DMS153 (cell line): ENCODE results near the gene DGKD.

Source experiments
- DNase-seq: peaks from one replicate; lab custom pipeline; 2025; lab: John Stamatoyannopoulos, UW

Gene DGKD

DNA sequence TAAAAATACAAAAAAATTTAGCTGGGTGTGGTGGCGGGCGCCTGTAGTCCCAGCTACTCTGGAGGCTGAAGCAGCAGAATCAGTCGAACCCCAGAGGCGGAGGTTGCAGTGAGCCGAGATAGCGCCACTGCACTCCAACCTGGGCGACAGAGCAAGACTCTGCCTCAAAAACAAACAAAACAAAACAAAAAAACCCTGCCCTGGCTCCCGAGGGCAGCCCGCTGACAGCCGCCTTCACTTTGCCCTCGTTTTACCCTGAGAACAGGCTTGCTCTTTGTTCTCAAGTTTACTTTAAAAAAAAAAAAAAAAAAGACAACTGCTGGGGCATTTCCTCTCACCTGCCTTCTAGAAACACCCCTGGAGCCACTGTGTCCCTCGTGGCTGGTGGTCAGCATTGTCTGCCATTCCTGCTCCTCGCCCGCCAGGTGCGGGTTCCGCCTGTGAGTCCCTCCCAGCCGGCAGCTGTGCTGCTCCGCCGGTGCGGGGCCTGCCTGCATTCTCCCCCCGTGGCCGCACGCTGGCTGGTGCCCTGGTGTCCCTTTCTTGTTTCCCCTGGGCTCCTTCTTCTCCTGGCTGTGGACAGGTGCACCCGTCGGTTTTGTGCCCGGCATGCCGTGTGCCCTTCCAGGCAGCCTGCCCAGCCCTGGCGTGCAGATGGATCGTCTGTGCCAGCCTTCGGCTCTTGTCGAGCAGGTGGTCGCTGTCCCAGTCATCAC, 106.6 kb downstream of the DGKD start:
- DNase-seq = peak; percentile 79

DNA sequence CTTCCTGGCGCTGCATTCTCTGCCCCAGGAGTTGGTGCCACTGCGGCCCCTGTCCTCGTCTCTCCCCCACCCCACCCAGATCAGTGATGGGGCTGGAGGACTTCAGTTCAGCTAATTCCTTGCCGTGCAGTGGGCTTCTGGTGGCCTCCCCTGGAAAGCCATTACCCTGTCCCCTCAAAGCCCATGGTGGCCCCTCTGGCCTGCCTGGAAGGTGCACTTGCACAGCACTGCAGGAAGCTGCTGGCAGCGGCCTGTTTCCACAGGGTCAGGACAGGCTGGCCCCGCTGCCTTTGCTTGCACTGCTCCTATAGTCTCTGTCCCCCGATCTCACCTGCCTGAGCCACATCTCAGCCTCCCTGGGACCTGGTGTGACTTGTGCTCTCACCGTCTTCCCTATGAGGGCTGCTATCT, 107.2 kb downstream of the DGKD start:
- no peak for DNase-seq

DNA sequence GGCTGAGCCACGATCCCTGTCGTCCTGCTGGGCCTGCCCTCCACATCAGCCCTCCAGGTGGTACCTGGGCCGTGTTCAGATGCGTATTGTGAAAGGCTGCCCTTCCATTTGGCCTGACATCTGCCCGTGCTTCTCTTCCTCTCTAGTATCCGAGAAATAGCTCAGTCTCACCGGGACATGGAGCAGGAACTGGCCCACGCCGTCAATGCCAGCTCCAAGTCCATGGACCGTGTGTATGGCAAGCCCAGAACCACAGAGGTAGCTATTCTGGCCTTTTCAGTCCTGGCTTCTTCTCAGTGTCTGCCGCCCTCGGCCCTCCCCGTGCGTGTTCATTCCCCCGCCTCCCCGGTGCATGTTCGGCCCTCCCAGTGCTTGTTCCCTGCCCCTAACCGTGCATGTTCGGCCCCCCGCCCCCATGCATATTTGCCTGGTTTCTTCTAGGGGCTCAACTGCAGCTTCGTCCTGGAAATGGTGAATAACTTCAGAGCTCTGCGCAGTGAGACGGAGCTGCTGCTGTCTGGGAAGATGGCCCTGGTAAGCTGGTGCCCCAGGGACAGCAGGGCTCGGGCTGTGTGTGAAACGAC, 108.0 kb downstream of the DGKD start:
- no peak for DNase-seq

DNA sequence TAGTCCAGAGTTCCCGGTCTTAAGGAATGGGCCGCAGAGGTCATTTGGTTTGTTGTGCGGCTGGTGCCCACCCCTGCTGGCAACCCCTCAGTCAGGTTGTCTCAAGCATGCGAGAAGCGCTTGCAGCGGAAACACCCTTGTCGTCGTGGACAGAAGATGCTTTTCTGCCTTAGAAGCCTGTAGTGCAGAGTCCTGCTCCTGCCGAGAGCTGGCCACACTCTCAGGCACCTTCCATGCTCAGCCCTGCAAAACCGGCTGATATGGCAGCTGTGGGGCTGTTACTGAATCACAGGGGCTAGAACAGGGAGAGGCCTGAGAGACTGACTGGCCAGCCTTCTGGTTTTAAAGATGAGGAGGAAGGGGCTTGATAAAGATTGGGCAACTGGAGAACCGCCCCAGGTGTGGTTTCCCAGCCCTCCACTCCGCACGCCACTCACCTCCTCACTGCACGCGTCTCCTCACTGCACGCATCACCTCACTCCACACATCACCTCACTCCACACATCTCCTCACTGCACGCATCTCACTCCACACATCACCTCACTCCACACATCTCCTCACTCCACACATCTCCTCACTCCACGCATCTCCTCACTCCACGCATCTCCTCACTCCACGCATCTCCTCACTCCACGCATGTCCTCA, 108.7 kb downstream of the DGKD start:
- no peak for DNase-seq

DNA sequence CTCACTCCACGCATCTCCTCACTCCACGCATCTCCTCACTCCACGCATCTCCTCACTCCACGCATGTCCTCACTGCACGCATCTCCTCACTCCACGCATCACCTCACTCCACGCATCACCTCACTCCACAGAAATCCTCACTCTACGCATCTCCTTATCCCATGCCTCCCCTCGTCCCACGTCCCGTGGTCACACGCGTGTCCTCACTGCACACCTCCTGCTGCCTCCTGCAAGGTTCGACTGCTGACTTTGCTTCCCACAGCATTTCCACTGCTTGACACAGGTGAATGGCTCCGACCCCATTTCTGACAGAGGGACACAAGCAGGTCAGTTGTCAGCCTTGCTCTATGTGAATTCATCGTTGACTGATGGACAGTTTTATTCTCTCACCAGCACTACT, 109.3 kb downstream of the DGKD start:
- no peak for DNase-seq

DNA sequence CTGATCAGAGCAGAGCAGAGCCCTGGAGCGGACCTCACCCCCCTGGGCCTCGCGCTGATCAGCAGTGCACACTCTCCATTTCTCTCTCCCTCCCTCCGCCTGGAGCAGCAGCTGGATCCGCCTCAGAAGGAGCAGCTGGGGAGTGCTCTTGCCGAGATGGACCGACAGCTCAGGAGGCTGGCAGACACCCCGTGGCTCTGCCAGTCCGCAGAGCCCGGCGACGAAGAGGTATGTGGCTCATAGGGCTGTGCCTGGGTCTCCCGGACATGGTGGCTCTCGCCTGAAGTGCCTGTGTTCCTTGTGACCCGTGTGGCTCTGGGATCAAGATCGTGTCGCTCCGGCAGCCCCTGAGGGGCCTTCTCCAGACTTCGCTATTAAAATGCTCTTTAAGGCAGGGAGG, 109.8 kb downstream of the DGKD start:
- no peak for DNase-seq

DNA sequence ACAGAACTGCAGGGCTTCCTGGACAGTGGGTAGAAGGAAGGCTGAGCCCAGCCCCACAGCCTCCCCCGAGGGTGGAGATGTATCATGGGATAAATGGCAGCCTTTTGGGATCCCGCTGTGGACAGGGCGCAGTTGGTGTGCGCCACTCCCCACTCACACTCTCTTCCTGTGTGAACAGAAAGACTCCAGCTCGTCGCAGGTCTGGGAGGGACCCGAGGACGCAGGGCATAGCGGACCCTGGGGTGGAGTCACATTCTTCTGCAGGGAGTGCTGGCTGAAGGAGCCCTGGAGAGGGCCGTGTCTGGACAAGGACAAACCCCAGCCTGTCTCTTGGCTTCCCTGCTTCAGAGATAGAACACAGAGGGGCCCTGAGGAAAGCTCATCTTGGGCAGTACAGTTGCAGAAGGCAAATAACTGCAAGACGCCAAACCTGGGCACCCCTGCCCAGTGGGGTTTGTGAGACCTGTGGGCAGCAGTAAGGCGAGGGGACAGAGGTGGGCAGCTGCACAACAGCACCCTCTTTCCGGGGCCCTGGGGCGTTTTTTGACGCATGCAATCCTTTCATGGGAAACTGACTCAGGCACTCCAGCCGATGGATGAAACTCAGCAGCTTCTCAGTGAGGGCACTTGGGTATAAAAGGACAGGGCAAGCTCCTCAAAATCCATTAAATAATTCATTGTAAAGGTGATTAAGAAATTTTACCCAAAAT, 110.4 kb downstream of the DGKD start:
- no peak for DNase-seq

DNA sequence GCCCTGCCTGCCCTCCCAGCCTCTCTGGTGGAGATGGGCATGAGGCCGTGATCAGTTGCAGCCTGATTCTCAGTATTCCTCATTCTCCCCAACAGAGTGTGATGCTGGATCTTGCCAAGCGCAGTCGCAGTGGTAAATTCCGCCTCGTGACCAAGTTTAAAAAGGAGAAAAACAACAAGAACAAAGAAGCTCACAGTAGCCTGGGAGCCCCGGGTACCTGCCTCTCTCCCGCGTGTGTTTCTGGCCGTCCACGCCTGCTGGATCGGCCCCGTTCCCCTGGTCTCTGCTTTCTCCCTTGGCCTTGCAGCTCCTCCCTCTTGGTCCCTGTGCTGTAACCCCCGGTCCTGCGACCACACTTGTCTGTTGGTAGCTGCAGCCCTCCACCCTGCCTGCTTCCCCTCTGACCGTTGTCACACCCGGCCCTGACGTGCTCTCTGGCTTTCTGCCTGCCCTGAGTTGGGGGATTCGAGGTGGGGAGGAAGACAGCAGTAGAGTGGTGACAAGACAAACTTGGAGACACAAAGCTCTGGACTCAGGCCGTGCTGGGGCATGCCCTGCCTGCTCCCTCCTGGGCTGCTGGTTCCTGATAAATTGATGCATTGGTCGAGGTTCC, 112.8 kb downstream of the DGKD start:
- no peak for DNase-seq

DNA sequence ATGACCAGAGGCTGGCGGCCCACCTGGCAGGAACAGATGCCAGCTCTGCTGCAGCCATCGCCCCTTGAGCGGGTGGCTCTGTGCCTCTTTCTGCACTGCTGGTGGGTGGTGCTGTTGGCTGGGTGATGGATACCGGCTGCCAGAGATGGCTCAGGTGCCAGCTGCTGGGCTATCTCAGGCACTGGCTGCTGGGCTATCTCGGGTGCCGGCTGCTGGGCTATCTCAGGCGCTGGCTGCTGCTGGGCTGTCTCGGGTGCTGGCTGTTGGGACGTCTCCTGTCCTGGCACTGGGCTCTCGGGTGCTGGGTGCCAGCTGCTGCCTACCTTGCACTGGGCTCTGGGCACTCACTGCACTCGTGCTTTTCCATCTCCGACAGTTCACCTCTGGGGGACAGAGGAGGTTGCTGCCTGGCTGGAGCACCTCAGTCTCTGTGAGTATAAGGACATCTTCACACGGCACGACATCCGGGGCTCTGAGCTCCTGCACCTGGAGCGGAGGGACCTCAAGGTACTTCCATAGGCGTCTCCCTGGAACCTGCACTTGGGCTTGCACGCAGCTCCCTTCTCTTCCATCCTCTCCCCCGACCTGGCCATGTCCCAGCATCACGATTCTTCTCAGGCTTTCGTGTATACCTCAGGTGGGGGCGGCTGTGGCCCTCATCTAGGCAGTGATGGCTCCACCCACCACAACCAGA, 113.9 kb downstream of the DGKD start:
- DNase-seq = no peak

DNA sequence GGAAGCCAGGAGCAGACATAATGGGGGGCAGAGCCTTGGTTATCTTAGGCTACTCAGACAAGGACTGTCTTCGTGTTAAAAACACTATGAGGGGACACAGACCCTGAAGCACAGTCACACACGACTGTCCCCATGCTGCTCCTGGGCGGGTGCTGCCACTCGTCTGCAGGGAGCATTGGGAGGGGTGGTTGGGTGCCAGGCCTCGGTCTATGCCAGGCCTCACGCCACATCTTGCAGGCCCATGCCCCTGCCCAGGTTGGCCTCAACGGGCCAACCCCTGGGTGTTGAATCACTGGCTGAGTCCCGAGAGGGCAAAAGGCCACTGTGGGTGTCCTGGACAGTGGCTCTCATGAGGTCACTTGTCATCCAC, 114.4 kb downstream of the DGKD start:
- no peak for DNase-seq

DNA sequence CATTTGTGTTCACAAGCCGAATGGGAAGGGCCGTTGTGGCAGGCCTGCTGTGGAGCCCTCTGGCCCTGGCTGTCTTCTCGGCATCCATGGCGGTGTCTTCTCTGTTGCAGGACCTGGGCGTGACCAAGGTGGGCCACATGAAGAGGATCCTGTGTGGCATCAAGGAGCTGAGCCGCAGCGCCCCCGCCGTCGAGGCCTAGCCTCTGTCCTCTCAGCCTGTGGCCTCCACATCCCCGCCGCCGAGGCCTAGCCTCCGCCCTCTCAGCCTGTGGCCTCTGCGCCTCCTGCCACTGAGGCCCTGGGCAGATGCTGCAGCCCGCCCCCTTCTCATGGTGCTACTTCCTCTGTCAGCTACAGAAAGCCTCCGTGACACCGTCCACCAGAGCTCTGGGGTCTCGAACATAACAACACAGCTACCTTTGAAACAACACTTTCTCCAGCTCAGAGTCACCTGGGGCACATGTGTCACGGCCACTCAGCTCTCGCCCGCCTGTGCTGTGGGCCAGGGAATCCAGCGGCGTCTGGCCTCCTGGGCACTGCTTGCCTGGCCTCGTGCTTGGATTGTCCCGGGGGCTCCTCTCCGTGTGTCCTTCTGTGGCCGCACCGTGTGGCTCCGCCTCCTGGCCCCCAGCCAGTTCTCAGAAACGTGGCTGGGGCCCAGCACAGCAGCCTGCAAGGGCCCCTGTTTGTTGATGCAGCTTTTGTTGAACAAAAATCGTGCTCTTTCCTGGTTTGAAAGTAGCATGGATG, 115.1 kb downstream of the DGKD start:
- DNase-seq = no peak

DNA sequence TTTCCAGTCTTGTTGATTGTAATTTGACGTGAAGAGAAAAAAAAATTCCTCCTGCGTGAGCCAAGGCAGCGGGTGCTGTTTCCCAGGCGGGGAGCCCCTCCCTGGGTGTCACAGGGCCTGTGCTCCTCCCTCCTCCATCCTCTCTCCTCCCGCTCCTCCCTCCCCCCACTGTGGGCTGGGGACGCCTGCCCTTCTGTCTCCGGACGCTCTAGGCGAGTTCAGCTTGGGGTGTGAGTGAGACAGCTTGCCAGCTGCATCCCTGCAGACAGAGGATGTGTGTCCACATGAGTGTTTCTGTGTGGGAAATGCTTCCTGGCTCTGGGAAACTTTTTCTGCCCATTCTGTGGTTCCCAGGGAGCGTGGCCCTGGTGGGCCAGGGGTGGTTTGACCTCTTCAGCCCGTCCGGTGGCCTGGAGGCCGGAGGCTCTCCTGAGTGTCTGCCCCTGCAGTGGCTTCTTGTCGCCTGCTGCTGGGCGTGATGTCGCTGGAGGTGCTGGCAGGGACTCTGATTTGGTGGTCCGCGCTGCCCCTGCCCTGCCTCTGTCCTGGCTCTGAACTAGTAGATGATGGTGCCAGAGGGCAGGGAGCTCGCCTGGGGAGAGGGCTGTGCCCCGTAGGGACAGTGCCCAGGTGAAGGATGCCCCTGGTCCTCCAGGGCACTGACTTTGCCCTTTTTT, 115.9 kb downstream of the DGKD start:
- DNase-seq = peak; percentile 46

DNA sequence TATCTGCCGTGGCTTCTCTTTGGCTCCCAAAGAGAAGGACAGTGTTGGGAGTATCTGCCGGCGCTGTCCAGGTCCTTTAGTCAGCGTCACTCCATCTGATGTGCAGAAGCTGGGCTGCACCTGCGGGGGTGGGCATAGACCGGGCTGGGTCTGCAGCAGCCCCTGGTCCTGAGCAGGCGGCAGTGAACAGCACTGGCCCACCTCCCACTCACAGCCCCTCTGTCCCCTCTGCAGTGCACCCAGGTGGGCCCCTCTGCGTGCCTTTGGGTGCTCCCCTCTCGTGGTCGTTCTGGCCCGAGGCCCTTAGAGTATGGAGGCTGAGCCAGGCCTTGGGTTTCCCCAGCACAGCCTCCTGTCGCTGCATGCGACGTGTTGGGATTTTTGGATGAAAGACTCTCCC, 116.5 kb downstream of the DGKD start:
- no peak for DNase-seq

DNA sequence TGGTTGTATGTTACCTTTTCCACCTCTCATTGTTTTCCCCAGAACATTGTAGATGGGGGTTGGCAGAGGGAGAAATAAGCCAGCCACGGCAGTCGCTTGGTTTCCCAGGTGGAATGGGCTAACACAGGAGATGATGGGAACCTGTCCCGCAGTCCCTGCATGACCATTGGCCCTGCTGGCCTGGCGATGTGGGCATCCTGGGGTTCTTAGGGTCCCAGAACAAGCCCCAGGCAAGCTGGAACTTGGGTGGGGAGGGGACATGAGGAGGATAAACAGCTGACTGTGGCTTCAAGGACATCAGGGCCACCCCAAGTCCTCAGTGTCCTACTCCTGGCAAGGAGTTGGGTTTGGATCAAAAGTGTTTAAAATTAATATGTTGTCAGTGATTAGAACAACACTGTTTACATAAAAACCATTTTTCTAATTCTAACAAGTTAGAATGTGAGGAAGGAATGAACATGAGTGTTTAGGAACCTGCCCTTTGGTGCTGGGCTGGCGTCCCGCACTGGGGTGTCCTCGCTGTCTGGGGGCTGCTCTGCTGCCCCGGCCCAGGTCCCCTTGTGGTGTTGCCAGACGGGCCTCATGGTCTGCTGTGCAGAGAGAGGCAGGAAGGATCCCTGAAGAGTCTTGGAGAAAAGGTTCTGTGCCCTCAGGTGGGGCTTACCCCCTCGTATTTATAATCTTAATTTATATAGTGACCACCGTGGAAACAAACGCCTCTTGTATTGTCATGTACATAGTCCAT, 117.2 kb downstream of the DGKD start:
- no peak for DNase-seq

DNA sequence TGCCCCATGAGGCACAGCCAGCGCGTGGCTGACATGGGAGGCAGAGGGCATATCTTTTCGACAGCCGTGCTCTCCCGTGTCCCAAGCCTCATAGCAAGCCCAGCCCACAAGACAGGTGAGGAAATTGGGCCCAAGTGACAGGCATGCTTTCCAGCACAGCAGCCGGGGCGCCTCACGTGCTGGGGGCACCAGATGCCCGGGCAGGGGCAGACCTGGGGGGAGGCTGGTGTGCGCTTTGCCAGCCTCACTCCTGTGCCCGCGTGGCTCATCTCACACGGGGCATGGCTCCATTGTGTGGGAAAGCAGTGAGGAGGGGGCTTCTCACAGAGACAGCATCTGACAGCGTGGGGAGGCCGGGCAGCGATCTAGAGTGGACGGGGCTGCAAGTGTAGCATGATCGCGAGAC, 119.1 kb downstream of the DGKD start:
- DNase-seq = no peak

DNA sequence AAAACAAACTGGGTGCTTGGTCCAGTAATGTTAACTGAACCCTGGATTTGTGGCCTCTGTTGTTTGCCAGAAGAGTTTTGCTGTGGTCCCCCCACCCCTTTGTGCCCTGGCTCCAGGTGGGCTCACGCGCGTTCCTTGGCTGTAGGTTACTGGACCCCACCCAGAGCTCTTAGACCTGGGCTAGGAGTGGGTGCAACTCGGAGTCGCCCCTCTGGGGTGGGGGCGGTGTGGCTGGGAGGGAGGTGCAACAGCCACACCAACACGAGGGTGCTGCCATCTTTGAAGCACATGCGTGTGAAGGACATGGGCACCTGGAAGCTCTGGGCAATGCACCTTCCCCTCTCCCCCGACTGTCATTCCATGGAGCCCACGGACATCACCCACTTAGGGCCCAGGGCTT, 119.6 kb downstream of the DGKD start:
- no peak for DNase-seq

DNA sequence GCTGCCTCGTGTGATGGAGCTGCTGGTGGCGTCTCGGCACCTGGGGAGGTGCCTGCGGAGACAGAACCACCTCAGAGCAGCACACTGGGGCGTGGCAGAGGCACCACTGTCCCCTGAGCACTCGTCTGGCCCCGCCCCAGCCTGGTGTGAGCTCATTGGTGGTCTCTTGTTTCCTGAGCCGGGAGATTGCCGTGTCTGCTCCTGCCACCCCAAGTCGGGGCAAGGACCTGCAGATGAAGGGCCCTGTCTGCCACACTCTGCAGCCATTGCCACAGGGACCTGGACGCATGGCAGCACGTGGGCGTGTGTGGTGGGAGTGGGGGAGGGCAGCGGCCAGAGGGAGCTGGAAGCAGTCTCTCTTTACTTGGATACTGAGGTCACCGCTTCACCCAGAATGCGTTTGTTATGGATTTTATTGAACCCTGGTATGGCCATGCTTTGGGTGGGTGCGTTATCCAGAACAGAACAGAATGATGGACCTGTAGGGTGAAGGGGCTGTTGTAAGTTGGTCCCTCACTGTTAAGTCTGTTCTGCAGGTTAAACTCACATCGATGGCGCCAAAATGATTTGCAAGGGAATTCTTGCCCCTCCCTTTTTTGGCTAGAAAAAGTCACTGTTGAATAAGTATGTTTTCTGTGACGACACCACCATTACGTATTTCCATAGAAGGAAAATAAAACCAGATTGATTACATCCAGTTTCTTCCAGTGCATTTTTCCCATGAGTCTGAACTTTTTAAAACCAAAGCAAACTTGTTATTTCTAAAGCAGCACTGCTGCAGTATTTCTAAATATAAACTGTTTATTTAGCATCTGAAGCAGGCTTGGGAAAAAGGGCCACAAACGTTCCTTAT, 120.2 kb downstream of the DGKD start:
- no peak for DNase-seq

DNA sequence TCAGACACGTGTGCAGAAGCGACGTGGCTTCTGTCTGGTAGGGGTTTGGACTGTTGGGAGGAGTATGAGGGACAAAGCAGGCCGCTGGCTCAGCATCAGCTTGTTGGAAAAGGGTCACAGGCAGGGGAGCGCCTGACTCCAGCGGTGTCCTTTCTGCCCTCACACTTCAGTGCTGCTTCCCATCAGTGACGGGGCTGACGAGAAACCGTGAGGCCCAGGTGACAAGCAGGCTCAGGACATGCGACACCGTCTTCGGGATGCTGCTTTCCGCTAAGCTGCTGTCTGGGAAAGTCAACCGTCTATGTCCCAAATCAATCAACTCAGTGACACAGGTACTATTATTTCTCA, 121.7 kb downstream of the DGKD start:
- no peak for DNase-seq
